ENCODE data around the gene CELA2A. TPM values are rescaled to one million over a fixed set of nuclear protein-coding genes. Genes with fewer than 3 reads are reported as not detected.
"Not testable (repeated sequence)": the region's sequence is repeated elsewhere in the genome, so short reads cannot be mapped to it uniquely, and the experiment has no call there.

Gene CELA2A
- total RNA-seq, 1 experiment from 2014 or later, result not detected

DNA sequence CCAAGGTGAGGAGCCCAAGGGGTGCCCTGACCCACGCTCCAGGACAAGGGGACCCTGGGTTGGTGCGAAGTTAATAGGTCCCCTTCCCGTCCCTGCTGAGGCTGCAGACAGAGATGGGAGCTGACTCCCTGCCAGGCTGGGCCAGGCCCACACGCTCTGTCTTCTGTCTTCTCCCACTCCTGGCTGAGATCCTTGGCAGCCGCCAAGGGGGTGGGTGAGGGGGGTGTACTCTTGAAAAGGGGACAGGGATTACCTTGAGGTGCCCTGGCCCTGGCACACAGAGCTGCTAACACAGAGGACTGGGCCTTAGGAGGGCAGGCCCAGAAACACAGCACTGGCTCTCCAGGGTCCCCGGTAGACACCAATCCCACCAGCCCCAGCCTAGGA, 29.3 kb upstream of the CELA2A start:
- intact Hi-C loops (cut with micrococcal nuclease; ENCODE audit: unreplicated experiment), result no loop called here
- no peak for DNase-seq
- ChIA-PET CTCF (interaction anchor here (0.6 kb wide), 1 partner anchor 29 kb away, joined by 3 read pairs; no protein-coding TSS in a partner anchor), POLR2A (no interaction called here)
- Histone ChIP-seq H3K4me1 (peaks cover 15% of the 10 kb centered on the region), H3K9me3 (no peaks in the 10 kb centered on the region), H3K4me3 (ENCODE audit: low read depth, low read length) (no peak overlapping the region), H3K27me3 (replicated peaks; ENCODE audit: control insufficient read depth, insufficient read depth, low read length) (no peaks in the 10 kb centered on the region), H3K36me3 (ENCODE audit: control insufficient read depth, insufficient read depth, low read length) (no peaks in the 10 kb centered on the region)
- Mint-ChIP-seq H3K36me3 (ENCODE audit: insufficient read depth, unreplicated experiment) (no peaks in the 10 kb centered on the region), H3K27me3 (ENCODE audit: insufficient read depth, unreplicated experiment) (no peaks in the 10 kb centered on the region), H3K4me3 (ENCODE audit: unreplicated experiment) (no peak overlapping the region), H3K4me1 (ENCODE audit: low read depth, unreplicated experiment) (peaks cover 9% of the 10 kb centered on the region), H3K9me3 (ENCODE audit: unreplicated experiment) (no peaks in the 10 kb centered on the region), H3K27ac (ENCODE audit: unreplicated experiment) (no peak overlapping the region)
- BruUV-seq (replicated peaks), result no TSS peak
- TF ChIP-seq, protein P1, sequence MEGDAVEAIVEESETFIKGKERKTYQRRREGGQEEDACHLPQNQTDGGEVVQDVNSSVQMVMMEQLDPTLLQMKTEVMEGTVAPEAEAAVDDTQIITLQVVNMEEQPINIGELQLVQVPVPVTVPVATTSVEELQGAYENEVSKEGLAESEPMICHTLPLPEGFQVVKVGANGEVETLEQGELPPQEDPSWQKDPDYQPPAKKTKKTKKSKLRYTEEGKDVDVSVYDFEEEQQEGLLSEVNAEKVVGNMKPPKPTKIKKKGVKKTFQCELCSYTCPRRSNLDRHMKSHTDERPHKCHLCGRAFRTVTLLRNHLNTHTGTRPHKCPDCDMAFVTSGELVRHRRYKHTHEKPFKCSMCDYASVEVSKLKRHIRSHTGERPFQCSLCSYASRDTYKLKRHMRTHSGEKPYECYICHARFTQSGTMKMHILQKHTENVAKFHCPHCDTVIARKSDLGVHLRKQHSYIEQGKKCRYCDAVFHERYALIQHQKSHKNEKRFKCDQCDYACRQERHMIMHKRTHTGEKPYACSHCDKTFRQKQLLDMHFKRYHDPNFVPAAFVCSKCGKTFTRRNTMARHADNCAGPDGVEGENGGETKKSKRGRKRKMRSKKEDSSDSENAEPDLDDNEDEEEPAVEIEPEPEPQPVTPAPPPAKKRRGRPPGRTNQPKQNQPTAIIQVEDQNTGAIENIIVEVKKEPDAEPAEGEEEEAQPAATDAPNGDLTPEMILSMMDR (IDR thresholded peaks at IDR 0.05; ENCODE audit: insufficient read depth in 1 of 2, low read depth in 1 of 2, low read length in 1 of 2, severe bottlenecking in 1 of 2, unreplicated experiment in 1 of 2), result no peak

DNA sequence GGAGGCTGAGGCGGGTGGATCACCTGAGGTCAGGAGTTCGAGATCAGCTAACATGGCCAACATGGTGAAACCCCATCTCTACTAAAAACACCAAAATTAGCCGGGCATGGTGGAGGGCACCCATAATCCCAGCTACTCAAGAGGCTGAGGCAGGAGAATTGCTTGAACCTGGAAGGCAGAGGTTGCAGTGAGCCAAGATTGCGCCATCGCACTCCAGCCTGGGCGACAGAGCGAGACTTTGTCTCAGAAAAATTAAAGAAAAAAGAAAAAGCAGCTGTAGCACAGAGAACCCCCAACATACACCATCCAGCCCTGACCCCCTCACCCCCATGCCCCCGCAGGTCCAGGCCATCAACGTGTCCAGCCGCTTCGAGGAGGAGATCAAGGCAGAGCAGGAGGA, 28.3 kb upstream of the CELA2A start:
- POLR2A ChIA-PET, result not testable (repeated sequence)
- CTCF ChIA-PET, result interaction anchor here (1.0 kb wide), 1 partner anchor 105 kb away, joined by 3 read pairs; no protein-coding TSS in a partner anchor

DNA sequence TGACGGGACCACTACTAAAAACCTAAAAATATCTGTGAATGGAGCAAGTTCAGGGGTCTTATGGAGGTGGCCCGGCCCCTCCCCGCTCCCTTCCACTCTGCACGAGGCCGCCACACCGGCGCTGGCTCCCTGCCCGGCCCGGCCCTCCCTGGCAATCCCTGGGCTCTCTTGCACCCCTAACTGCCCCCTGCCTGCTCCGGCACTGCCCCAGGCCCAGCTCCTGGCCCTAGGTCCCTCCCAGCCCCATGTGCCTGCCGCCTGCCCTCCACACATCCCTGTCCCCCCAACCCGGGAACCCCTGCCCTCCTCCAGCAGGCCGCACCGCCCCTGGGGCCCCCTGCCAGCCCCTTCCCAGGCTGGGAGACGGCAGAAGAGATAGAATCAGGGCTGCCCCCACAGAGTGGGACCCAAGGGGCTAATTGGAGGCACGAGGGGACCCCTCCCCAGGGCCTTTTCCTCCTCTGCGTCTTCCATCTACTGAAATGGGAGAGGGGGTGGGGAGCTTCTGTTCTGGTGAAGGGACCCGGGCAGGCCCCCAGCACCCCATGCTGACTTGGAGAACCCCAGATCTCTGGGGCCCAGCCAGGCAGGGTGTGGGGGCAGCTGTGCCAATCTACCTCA, 27.6 kb upstream of the CELA2A start:
- Histone ChIP-seq H3K4me3 (ENCODE audit: low read depth, low read length) (no peak overlapping the region), H3K9me3 (no peaks in the 10 kb centered on the region), H3K36me3 (ENCODE audit: control insufficient read depth, insufficient read depth, low read length) (no peaks in the 10 kb centered on the region), H3K4me1 (peaks cover 7% of the 10 kb centered on the region), H3K27me3 (replicated peaks; ENCODE audit: control insufficient read depth, insufficient read depth, low read length) (no peaks in the 10 kb centered on the region)
- peaks cover 9% of the 10 kb centered on the region for H3K4me1 Mint-ChIP-seq (ENCODE audit: low read depth, unreplicated experiment)
- H3K36me3 Mint-ChIP-seq (ENCODE audit: insufficient read depth, unreplicated experiment), result no peaks in the 10 kb centered on the region
- TF ChIP-seq, protein P1 (IDR thresholded peaks at IDR 0.05; ENCODE audit: insufficient read depth in 1 of 2, low read depth in 1 of 2, low read length in 1 of 2, severe bottlenecking in 1 of 2, unreplicated experiment in 1 of 2), result no peak
- no peak overlapping the region for H3K27ac Mint-ChIP-seq (ENCODE audit: unreplicated experiment)
- POLR2A ChIA-PET, result no interaction called here
- H3K9me3 Mint-ChIP-seq (ENCODE audit: unreplicated experiment), result no peaks in the 10 kb centered on the region
- TSS peak; percentile 31 for BruUV-seq (replicated peaks)
- CTCF ChIA-PET, result interaction anchor here (1.0 kb wide), 1 partner anchor 106 kb away, joined by 3 read pairs; no protein-coding TSS in a partner anchor
- no peak for DNase-seq
- intact Hi-C loops (cut with micrococcal nuclease; ENCODE audit: unreplicated experiment), result no loop called here
- H3K4me3 Mint-ChIP-seq (ENCODE audit: unreplicated experiment), result no peak overlapping the region
- no peaks in the 10 kb centered on the region for H3K27me3 Mint-ChIP-seq (ENCODE audit: insufficient read depth, unreplicated experiment)

More for the DNA sequence above, 28.3 kb upstream of the CELA2A start:
- H3K27me3 ChIP-seq (replicated peaks; ENCODE audit: control insufficient read depth, insufficient read depth, low read length); BruUV-seq (replicated peaks); intact Hi-C loops (cut with micrococcal nuclease; ENCODE audit: unreplicated experiment); H3K4me3 Mint-ChIP-seq (ENCODE audit: unreplicated experiment); H3K4me3 ChIP-seq (ENCODE audit: low read depth, low read length); H3K27ac Mint-ChIP-seq (ENCODE audit: unreplicated experiment); H3K27me3 Mint-ChIP-seq (ENCODE audit: insufficient read depth, unreplicated experiment); DNase-seq; H3K36me3 ChIP-seq (ENCODE audit: control insufficient read depth, insufficient read depth, low read length); H3K4me1 Mint-ChIP-seq (ENCODE audit: low read depth, unreplicated experiment); H3K9me3 ChIP-seq; H3K9me3 Mint-ChIP-seq (ENCODE audit: unreplicated experiment); H3K36me3 Mint-ChIP-seq (ENCODE audit: insufficient read depth, unreplicated experiment): not testable (repeated sequence)
- H3K4me1 ChIP-seq, result peaks cover 14% of the 10 kb centered on the region
